Calu3 (cell line): ENCODE results near the gene DDX5. TPM values are rescaled to one million over a fixed set of nuclear protein-coding genes. Genes with fewer than 3 reads are reported as not detected.
A peak's percentile ranks its signal among the peaks of the same experiment; 100 is the strongest.

Source experiments
- BruUV-seq: library from RNA; stranded (reverse); fragments of 400-500 nt; replicated peaks from 2 replicates; lab custom pipeline; 2021; lab: Mats Ljungman, UMichigan
- CTCF ChIA-PET: fragments of 300-600 bp; sonication (Branson Sonifier 250); formaldehyde crosslinking; loops from one replicate; lab custom pipeline; 2022; ENCODE audit warnings: antibody characterized with exemption; lab: Charles Lee
- DNase-seq: peaks from one replicate; pipeline ENCODE4 v3.0.0; 2022
- H3K27ac Mint-ChIP-seq: one replicate; pipeline ENCODE4 v1.8.0; 2022; ENCODE audit warnings: mixed read lengths; ENCODE audit not compliant: unreplicated experiment
- H3K27me3 Mint-ChIP-seq: one replicate; pipeline ENCODE4 v1.8.0; 2022; ENCODE audit warnings: mixed read lengths; ENCODE audit not compliant: unreplicated experiment
- H3K36me3 Mint-ChIP-seq: one replicate; pipeline ENCODE4 v1.8.0; 2022; ENCODE audit warnings: mild to moderate bottlenecking, moderate library complexity, mixed read lengths; ENCODE audit not compliant: insufficient read depth, unreplicated experiment
- H3K4me1 Mint-ChIP-seq: one replicate; pipeline ENCODE4 v1.8.0; 2022; ENCODE audit warnings: mild to moderate bottlenecking, low read depth, mixed read lengths; ENCODE audit not compliant: unreplicated experiment
- H3K4me3 Mint-ChIP-seq: one replicate; pipeline ENCODE4 v1.8.0; 2022; ENCODE audit warnings: mild to moderate bottlenecking, low read depth, moderate library complexity, mixed read lengths; ENCODE audit not compliant: unreplicated experiment
- H3K9me3 Mint-ChIP-seq: one replicate; pipeline ENCODE4 v1.8.0; 2022; ENCODE audit warnings: low read depth, mixed read lengths; ENCODE audit not compliant: unreplicated experiment
- CTCF ChIP-seq: fragments of 200-600 bp; IDR thresholded peaks from one replicate; pipeline ENCODE4 v1.8.0; 2022; ENCODE audit warnings: antibody characterized with exemption; ENCODE audit not compliant: unreplicated experiment
- intact Hi-C: fragments of 100-400 bp; cut with micrococcal nuclease; formaldehyde crosslinking; loops from one replicate; pipeline ENCODE4 v1.10.0; 2022; ENCODE audit not compliant: unreplicated experiment
- total RNA-seq: library from RNA; stranded (reverse); gene quantifications from 2 replicates; pipeline ENCODE4 v1.2.3, GENCODE V29; 2022

Gene DDX5
- total RNA-seq, 1 experiment from 2014 or later: 384 TPM

GRCh38 chr17:64515829-64516228, 9.7 kb upstream of the DDX5 start:
- Mint-ChIP-seq H3K27me3 (no peaks in the 10 kb centered on the region), H3K27ac (no peak overlapping the region), H3K4me1 (no peaks in the 10 kb centered on the region), H3K4me3 (no peak overlapping the region), H3K36me3 (peaks cover 31% of the 10 kb centered on the region), H3K9me3 (no peaks in the 10 kb centered on the region)
- no peak for TF ChIP-seq CTCF
- no TSS peak for BruUV-seq
- intact Hi-C loops: no loop called here
- no peak for DNase-seq
- CTCF ChIA-PET: interaction anchor here (1.0 kb wide), 1 partner anchor 9 kb away, joined by 3 read pairs; the partner anchor contains the start of gene CEP95

GRCh38 chr17:64515419-64515818, 9.3 kb upstream of the DDX5 start:
- no peak for DNase-seq
- Mint-ChIP-seq H3K9me3 (no peaks in the 10 kb centered on the region), H3K27me3 (no peaks in the 10 kb centered on the region), H3K4me3 (no peak overlapping the region), H3K36me3 (peaks cover 35% of the 10 kb centered on the region), H3K4me1 (no peaks in the 10 kb centered on the region), H3K27ac (no peak overlapping the region)
- TF ChIP-seq CTCF: no peak
- no TSS peak for BruUV-seq
- intact Hi-C loops: no loop called here
- CTCF ChIA-PET: interaction anchor here (1.0 kb wide), 1 partner anchor 9 kb away, joined by 3 read pairs; the partner anchor contains the start of gene CEP95

GRCh38 chr17:64509179-64509578, 3.1 kb upstream of the DDX5 start:
- no peak for DNase-seq
- intact Hi-C loops: no loop called here
- no peak for TF ChIP-seq CTCF
- Mint-ChIP-seq H3K4me1 (peaks cover 7% of the 10 kb centered on the region), H3K27ac (peak overlapping the region; percentile 43), H3K4me3 (peak overlapping the region; percentile 86), H3K36me3 (peaks cover 72% of the 10 kb centered on the region), H3K27me3 (no peaks in the 10 kb centered on the region), H3K9me3 (no peaks in the 10 kb centered on the region)
- CTCF ChIA-PET: no interaction called here
- no TSS peak for BruUV-seq

GRCh38 chr17:64508683-64509082, 2.6 kb upstream of the DDX5 start:
- Mint-ChIP-seq H3K36me3 (peaks cover 72% of the 10 kb centered on the region), H3K27me3 (no peaks in the 10 kb centered on the region), H3K27ac (no peak overlapping the region), H3K9me3 (no peaks in the 10 kb centered on the region), H3K4me1 (peaks cover 7% of the 10 kb centered on the region), H3K4me3 (peak overlapping the region; percentile 86)
- no peak for TF ChIP-seq CTCF
- CTCF ChIA-PET: no interaction called here
- no TSS peak for BruUV-seq
- intact Hi-C loops: no loop called here
- no peak for DNase-seq
